Pancreas (tissue), 10 donors: Measurements from ENCODE around the gene PLAU. TPM values are rescaled to one million over a fixed set of nuclear protein-coding genes. Genes with fewer than 3 reads are reported as not detected.
A peak's percentile ranks its signal among the peaks of the same experiment; 100 is the strongest.

Experiments
- ATAC-seq, 4 donors: fragments of 200-7000 bp; cut with Tn5 transposase; one replicate each; pipeline versions ENCODE4 v1.8.0 to v1.9.1; 2020; ENCODE audit warnings: mild to moderate bottlenecking in 4 of 4, moderate library complexity in 4 of 4
- DNase-seq, 6 donors: peaks; one replicate each; pipeline ENCODE4 v3.0.0-alpha.2; 2020
- FAIRE-seq: peaks from 2 replicates; lab custom pipeline; 2012; peaks lifted over from hg19 to GRCh38; lab: Jason Lieb, UNC
- H3K27ac ChIP-seq, 4 donors: fragments of 200-600 bp; sonication (generic); 1 replicate in 3 of 4; 2 replicates in 1 of 4; pipeline versions ENCODE4 v1.5.0 to v1.8.0; 2020
- H3K27me3 ChIP-seq, 4 donors: fragments of 200-600 bp; one replicate each; pipeline ENCODE4 v1.8.0; 2021
- H3K36me3 ChIP-seq, 3 donors: fragments of 200-600 bp; sonication (generic) in 1 of 3; one replicate each; pipeline versions ENCODE4 v1.5.0 to v1.8.0; 2020 to 2021
- H3K4me1 ChIP-seq, 3 donors: fragments of 200-600 bp; one replicate each; pipeline ENCODE4 v1.8.0; 2021
- H3K4me3 ChIP-seq, 4 donors: fragments of 200-600 bp; sonication (generic) in 2 of 4; one replicate each; pipeline versions ENCODE4 v1.5.0 to v1.8.0; 2020 to 2021
- H3K9me3 ChIP-seq, 4 donors: fragments of 200-600 bp; one replicate each; pipeline ENCODE4 v1.8.0; 2021
- CTCF ChIP-seq, 4 donors: fragments of 200-600 bp; sonication (generic) in 3 of 4; IDR thresholded peaks; one replicate each; pipeline versions ENCODE4 v1.5.0 to v1.8.0; 2021; ENCODE audit warnings: antibody characterized with exemption in 4 of 4
- WGBS, 2 donors: extraction: QIAGEN DNeasy Blood & Tissue Kit; methylation state at CpG; one replicate each; pipeline ENCODE4 v1.1.7; 2013; 5-methylcytosine and 5-hydroxymethylcytosine counted together
- intact Hi-C, 3 donors: fragments of 100-400 bp; cut with DNase I; formaldehyde crosslinking; loops; one replicate each; pipeline versions ENCODE4 v1.11.1 to v1.14.2; 2022
- polyA plus RNA-seq, 2 donors: library from polyadenylated mRNA; stranded (reverse); fragments of 200-250 nt; gene quantifications; one replicate each; pipeline ENCODE4 v1.2.3, GENCODE V29; 2013
- total RNA-seq, 6 donors: library from RNA; stranded (reverse); fragmentation: NEBNext Ultra II Directional in 4 of 6; extraction: Animal tissue kit (Norgen Biotek cat#: 25700) in 4 of 6; gene quantifications; one replicate each; pipeline versions ENCODE4 v1.2.1 to v1.2.4, GENCODE V29; 2021 to 2023
- donor health status: healthy with polysubstance abuse.
- donor health status: DM: no; HTN: no; CAD: no; lungs with moderate emphysema.
- donor health status: DM: no; HTN: no; CAD: no.
- donor health status: control.
- donor health status: control.
- donor health status: Bipolar disorder and iron deficiency.
- donor health status: DM: yes; HTN: yes; CAD: no.
- donor health status: DM: no; HTN: no; CAD: no.
- donor health status: DM: no; HTN: no; CAD: no.
- donor health status: DM: yes; HTN: yes; CAD: no.

Gene PLAU
- total and polyA plus RNA-seq, 8 donors: 1.5 to 16.3 (median 3.6) TPM

GRCh38 chr10:73886085-73886529, 24.8 kb upstream of the PLAU start:
- Histone ChIP-seq H3K27ac (peak overlapping the region in 2 of 4 donors; percentile 65), H3K4me1 (peaks cover 20 to 31% (median 29%) of the 10 kb centered on the region in 3 donors), H3K27me3 (no peaks in the 10 kb centered on the region), H3K9me3 (no peaks in the 10 kb centered on the region), H3K4me3 (no peak overlapping the region), H3K36me3 (no peaks in the 10 kb centered on the region)
- WGBS, 2 donors: 1 to 5% methylated on average over 5 of the region's 5 CpGs
- peak; percentile 46 to 88 (median 73) for TF ChIP-seq CTCF (IDR thresholded peaks at IDR 0.05)
- DNase-seq: peak in 5 of 6 donors; percentile 59 to 77 (median 65)
- ATAC-seq: peak; percentile 76 to 88 (median 86)
- no peak for FAIRE-seq
- intact Hi-C loops: loop anchor here in 1 of 3 donors (10.0 kb wide), 2 partner anchors 59 to 189 kb away; no protein-coding TSS in a partner anchor

GRCh38 chr10:73886661-73887293, 24.2 kb upstream of the PLAU start:
- ATAC-seq (peak in 1 of 4 donors; percentile 13), DNase-seq (no peak), FAIRE-seq (no peak)
- Histone ChIP-seq H3K9me3 (no peaks in the 10 kb centered on the region), H3K27ac (peak overlapping the region; percentile 43 to 65 (median 54)), H3K4me3 (no peak overlapping the region), H3K36me3 (no peaks in the 10 kb centered on the region), H3K4me1 (peaks cover 20 to 31% (median 29%) of the 10 kb centered on the region in 3 donors), H3K27me3 (no peaks in the 10 kb centered on the region)
- no peak for TF ChIP-seq CTCF (IDR thresholded peaks at IDR 0.05)
- WGBS, 2 donors: 12 to 19% methylated on average over 4 of the region's 4 CpGs
- intact Hi-C loops: loop anchor here in 1 of 3 donors (10.0 kb wide), 2 partner anchors 58 to 188 kb away; no protein-coding TSS in a partner anchor

GRCh38 chr10:73887294-73888039, 23.5 kb upstream of the PLAU start:
- Histone ChIP-seq H3K27me3 (no peaks in the 10 kb centered on the region), H3K36me3 (no peaks in the 10 kb centered on the region), H3K4me3 (no peak overlapping the region), H3K4me1 (peaks cover 20 to 31% (median 29%) of the 10 kb centered on the region in 3 donors), H3K27ac (peak overlapping the region; percentile 43 to 65 (median 54)), H3K9me3 (no peaks in the 10 kb centered on the region)
- DNase-seq: peak; percentile 56 to 87 (median 80)
- WGBS, 2 donors: 35 to 44% methylated on average over 12 of the region's 12 CpGs
- no peak for FAIRE-seq
- intact Hi-C loops: loop anchor here in 1 of 3 donors (10.0 kb wide), 2 partner anchors 57 to 187 kb away; no protein-coding TSS in a partner anchor
- ATAC-seq: peak; percentile 61 to 73 (median 66)
- TF ChIP-seq CTCF (IDR thresholded peaks at IDR 0.05): no peak

- H3K4me3 ChIP-seq: no peak overlapping the region
- DNase-seq (peak in 1 of 6 donors; percentile 25), FAIRE-seq (no peak), ATAC-seq (peak; percentile 64 to 71 (median 66))
- H3K9me3 ChIP-seq: no peaks in the 10 kb centered on the region
- 14 to 20% methylated on average over 5 of the region's 5 CpGs for WGBS, 2 donors
- H3K27me3 ChIP-seq: no peaks in the 10 kb centered on the region
- H3K36me3 ChIP-seq: no peaks in the 10 kb centered on the region
- H3K4me1 ChIP-seq: peaks cover 20 to 31% (median 29%) of the 10 kb centered on the region in 3 donors
- TF ChIP-seq CTCF (IDR thresholded peaks at IDR 0.05): no peak
- H3K27ac ChIP-seq: peak overlapping the region in 2 of 4 donors; percentile 65
- intact Hi-C loops: loop anchor here in 1 of 3 donors (10.0 kb wide), 2 partner anchors 56 to 186 kb away; no protein-coding TSS in a partner anchor
Measured at GRCh38 chr10:73888514-73888913, 22.4 kb upstream of the PLAU start.
